ENCODE measurements around the gene GPN2. TPM values are rescaled to one million over a fixed set of nuclear protein-coding genes. Genes with fewer than 3 reads are reported as not detected.
A peak's percentile ranks its signal among the peaks of the same experiment; 100 is the strongest.

The GPN2 gene
- total and polyA plus RNA-seq, 12 donors, result 17.2 to 50.7 (median 27.1) TPM

GRCh38 chr1:26864610-26865480, 25.2 kb downstream of the GPN2 start:
- TF ChIP-seq POLR2A (IDR thresholded peaks at IDR 0.05), result peak; percentile 53 to 88
- TF ChIP-seq, protein P1, sequence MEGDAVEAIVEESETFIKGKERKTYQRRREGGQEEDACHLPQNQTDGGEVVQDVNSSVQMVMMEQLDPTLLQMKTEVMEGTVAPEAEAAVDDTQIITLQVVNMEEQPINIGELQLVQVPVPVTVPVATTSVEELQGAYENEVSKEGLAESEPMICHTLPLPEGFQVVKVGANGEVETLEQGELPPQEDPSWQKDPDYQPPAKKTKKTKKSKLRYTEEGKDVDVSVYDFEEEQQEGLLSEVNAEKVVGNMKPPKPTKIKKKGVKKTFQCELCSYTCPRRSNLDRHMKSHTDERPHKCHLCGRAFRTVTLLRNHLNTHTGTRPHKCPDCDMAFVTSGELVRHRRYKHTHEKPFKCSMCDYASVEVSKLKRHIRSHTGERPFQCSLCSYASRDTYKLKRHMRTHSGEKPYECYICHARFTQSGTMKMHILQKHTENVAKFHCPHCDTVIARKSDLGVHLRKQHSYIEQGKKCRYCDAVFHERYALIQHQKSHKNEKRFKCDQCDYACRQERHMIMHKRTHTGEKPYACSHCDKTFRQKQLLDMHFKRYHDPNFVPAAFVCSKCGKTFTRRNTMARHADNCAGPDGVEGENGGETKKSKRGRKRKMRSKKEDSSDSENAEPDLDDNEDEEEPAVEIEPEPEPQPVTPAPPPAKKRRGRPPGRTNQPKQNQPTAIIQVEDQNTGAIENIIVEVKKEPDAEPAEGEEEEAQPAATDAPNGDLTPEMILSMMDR (IDR thresholded peaks at IDR 0.05), result no peak
- Histone ChIP-seq H3K9me3 (replicated peaks in 1 of 3) (no peaks in the 10 kb centered on the region), H3K36me3 (replicated peaks in 1 of 2) (no peaks in the 10 kb centered on the region), H3K27ac (peak overlapping the region; percentile 95 to 99 (median 97)), H3K4me1 (replicated peaks in 1 of 2) (peaks cover 4 to 5% of the 10 kb centered on the region in 2 donors), H3K27me3 (no peaks in the 10 kb centered on the region), H3K4me3 (peak overlapping the region in 3 of 4 donors; percentile 18 to 58 (median 56))
- 0 to 1% (median 0%) methylated on average over 8 to 75 of the region's 75 CpGs for WGBS, 4 donors
- intact Hi-C loops (cut with DNase I), result no loop called here
- DNase-seq, result peak; percentile 97 to 99 (median 98)

DNA sequence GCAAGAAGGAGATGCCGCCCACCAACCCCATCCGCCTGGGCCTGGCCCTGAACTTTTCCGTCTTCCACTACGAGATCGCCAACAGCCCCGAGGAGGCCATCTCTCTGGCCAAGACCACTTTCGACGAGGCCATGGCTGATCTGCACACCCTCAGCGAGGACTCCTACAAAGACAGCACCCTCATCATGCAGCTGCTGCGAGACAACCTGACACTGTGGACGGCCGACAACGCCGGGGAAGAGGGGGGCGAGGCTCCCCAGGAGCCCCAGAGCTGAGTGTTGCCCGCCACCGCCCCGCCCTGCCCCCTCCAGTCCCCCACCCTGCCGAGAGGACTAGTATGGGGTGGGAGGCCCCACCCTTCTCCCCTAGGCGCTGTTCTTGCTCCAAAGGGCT, 26.4 kb downstream of the GPN2 start:
- Histone ChIP-seq H3K27me3 (no peaks in the 10 kb centered on the region), H3K4me1 (replicated peaks in 1 of 2) (peaks cover 4 to 5% of the 10 kb centered on the region in 2 donors), H3K36me3 (replicated peaks in 1 of 2) (no peaks in the 10 kb centered on the region), H3K27ac (peak overlapping the region in 1 of 5 donors; percentile 97), H3K9me3 (replicated peaks in 1 of 3) (no peaks in the 10 kb centered on the region), H3K4me3 (no peak overlapping the region)
- intact Hi-C loops (cut with DNase I), result no loop called here
- 73 to 89% (median 80%) methylated on average over 10 to 20 of the region's 20 CpGs for whole genome bisulfite sequencing, 4 donors
- DNase-seq, result no peak
- TF ChIP-seq, protein P1 (IDR thresholded peaks at IDR 0.05), result no peak
- no peak for TF ChIP-seq POLR2A (IDR thresholded peaks at IDR 0.05)

DNA sequence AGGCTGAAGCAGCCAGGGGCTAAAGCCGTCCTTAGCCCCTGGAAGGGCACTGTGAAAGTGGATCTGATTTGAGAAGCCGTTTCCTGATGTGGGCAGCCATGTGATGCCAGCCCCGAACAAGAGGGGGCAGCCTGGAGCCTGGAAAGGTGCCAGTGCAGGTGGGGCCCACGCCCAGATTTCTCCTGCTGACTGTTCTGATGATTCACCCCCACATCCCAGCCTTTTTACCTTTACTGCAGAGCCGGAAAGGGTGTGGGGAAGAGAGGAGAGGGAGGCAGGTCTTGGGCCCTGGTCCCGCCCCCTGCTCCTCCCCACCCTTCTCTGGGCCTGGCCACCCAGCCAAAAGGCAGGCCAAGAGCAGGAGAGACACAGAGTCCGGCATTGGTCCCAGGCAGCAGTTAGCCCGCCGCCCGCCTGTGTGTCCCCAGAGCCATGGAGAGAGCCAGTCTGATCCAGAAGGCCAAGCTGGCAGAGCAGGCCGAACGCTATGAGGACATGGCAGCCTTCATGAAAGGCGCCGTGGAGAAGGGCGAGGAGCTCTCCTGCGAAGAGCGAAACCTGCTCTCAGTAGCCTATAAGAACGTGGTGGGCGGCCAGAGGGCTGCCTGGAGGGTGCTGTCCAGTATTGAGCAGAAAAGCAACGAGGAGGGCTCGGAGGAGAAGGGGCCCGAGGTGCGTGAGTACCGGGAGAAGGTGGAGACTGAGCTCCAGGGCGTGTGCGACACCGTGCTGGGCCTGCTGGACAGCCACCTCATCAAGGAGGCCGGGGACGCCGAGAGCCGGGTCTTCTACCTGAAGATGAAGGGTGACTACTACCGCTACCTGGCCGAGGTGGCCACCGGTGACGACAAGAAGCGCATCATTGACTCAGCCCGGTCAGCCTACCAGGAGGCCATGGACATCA, 27.1 kb downstream of the GPN2 start, which contains the start of gene SFN:
SFN (plus strand) TSS at position 369 of the 904 bp plus-strand sequence; CDS start at position 433, 64 bp downstream.
- H3K36me3 ChIP-seq (replicated peaks in 1 of 2), result no peaks in the 10 kb centered on the region
- 83 to 88% (median 86%) methylated on average over 29 to 37 of the region's 37 CpGs for WGBS, 4 donors
- H3K4me3 ChIP-seq, result no peak within 1 kb of the TSS
- TF ChIP-seq, protein P1 (IDR thresholded peaks at IDR 0.05), result no peak
- no peak for TF ChIP-seq POLR2A (IDR thresholded peaks at IDR 0.05)
- H3K27ac ChIP-seq, result peak within 1 kb of the TSS in 1 of 5 donors; percentile 97
- peaks cover 4 to 5% of the 10 kb centered on the region in 2 donors for H3K4me1 ChIP-seq (replicated peaks in 1 of 2)
- H3K9me3 ChIP-seq (replicated peaks in 1 of 3), result no peaks in the 10 kb centered on the region
- DNase-seq, result no peak
- no peaks in the 10 kb centered on the region for H3K27me3 ChIP-seq
- intact Hi-C loops (cut with DNase I), result no loop called here

GRCh38 chr1:26861889-26862378, 28.1 kb downstream of the GPN2 start:
- Histone ChIP-seq H3K36me3 (replicated peaks in 1 of 2) (no peaks in the 10 kb centered on the region), H3K9me3 (replicated peaks in 1 of 3) (no peaks in the 10 kb centered on the region), H3K4me3 (no peak overlapping the region), H3K27me3 (no peaks in the 10 kb centered on the region), H3K27ac (no peak overlapping the region), H3K4me1 (replicated peaks in 1 of 2) (peaks cover 4 to 5% of the 10 kb centered on the region in 2 donors)
- TF ChIP-seq, protein P1 (IDR thresholded peaks at IDR 0.05), result no peak
- WGBS, 4 donors, result 86 to 92% (median 89%) methylated on average over 7 of the region's 7 CpGs
- intact Hi-C loops (cut with DNase I), result no loop called here
- DNase-seq, result no peak

All from adrenal gland (tissue), 12 donors.